Effector memory CD4-positive, alpha-beta T cell (primary cell): Measurements from ENCODE around the gene TUBB2B.

ENCODE experiments used
- DNase-seq, 3 donors: peaks; one replicate each; pipeline ENCODE4 v3.0.0-alpha.2; 2020
- H3K27ac ChIP-seq: 2 replicates; pipeline ENCODE4 v1.7.0; 2013; ENCODE audit warnings: mild to moderate bottlenecking, low read length, moderate library complexity; ENCODE audit not compliant: insufficient read depth, poor library complexity, severe bottlenecking
- H3K27me3 ChIP-seq: replicated peaks from 2 replicates; pipeline ENCODE4 v1.7.0; 2013; ENCODE audit warnings: mild to moderate bottlenecking, low read length; ENCODE audit not compliant: insufficient read depth, control insufficient read depth, poor library complexity, severe bottlenecking
- H3K36me3 ChIP-seq: 2 replicates; pipeline ENCODE4 v1.7.0; 2013; ENCODE audit warnings: mild to moderate bottlenecking, low read length, moderate library complexity; ENCODE audit not compliant: control insufficient read depth, insufficient read depth
- H3K4me1 ChIP-seq: 2 replicates; pipeline ENCODE4 v1.7.0; 2013; ENCODE audit warnings: low read length, mild to moderate bottlenecking; ENCODE audit not compliant: control insufficient read depth, insufficient read depth, poor library complexity, severe bottlenecking
- H3K4me3 ChIP-seq: 2 replicates; pipeline ENCODE4 v1.7.0; 2013; ENCODE audit warnings: low read length, low read depth, mild to moderate bottlenecking; ENCODE audit not compliant: insufficient read depth, poor library complexity, severe bottlenecking
- H3K9me3 ChIP-seq: 2 replicates; pipeline ENCODE4 v1.7.0; 2013; ENCODE audit warnings: mild to moderate bottlenecking, low read length, moderate library complexity; ENCODE audit not compliant: control insufficient read depth

Gene TUBB2B

GRCh38 chr6:3212261-3212660 is 15.2 kb downstream of the TUBB2B start:
- Histone ChIP-seq H3K27ac (no peak overlapping the region), H3K4me1 (peaks cover 5% of the 10 kb centered on the region)

DNA sequence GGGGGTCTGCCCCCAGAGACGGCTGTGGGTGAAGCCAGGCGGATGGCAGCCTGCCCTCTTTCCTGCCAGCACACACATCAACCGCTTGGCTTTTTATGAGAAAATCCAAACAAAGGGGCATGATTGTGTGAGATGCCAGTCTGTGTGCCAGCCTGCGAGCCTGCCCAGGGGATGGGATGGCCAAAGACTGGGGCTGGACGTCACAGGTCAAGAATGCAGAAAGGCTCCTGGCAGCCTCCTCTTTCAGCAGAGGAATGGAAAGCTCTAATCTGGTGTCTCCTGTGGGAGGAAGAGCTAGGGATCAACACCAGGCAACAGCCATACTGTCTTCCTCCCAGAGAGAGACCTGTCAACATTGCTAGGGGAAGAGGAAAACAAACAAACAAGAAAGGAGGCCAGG is 15.8 kb downstream of the TUBB2B start:
- no peak overlapping the region for H3K27ac ChIP-seq
- no peaks in the 10 kb centered on the region for H3K9me3 ChIP-seq
- no peak overlapping the region for H3K4me3 ChIP-seq
- H3K27me3 ChIP-seq = peaks cover 8% of the 10 kb centered on the region
- no peaks in the 10 kb centered on the region for H3K36me3 ChIP-seq
- DNase-seq = no peak
- peaks cover 5% of the 10 kb centered on the region for H3K4me1 ChIP-seq

More at GRCh38 chr6:3212261-3212660, 15.2 kb downstream of the TUBB2B start:
- no peak for DNase-seq
- no peaks in the 10 kb centered on the region for H3K9me3 ChIP-seq
- H3K36me3 ChIP-seq = no peaks in the 10 kb centered on the region
- peaks cover 8% of the 10 kb centered on the region for H3K27me3 ChIP-seq
- H3K4me3 ChIP-seq = no peak overlapping the region

GRCh38 chr6:3210024-3210610 is 17.3 kb downstream of the TUBB2B start:
- no peak overlapping the region for H3K4me3 ChIP-seq
- H3K9me3 ChIP-seq = no peaks in the 10 kb centered on the region
- H3K27me3 ChIP-seq = no peaks in the 10 kb centered on the region
- no peak overlapping the region for H3K27ac ChIP-seq
- no peaks in the 10 kb centered on the region for H3K36me3 ChIP-seq
- DNase-seq = no peak
- H3K4me1 ChIP-seq = peaks cover 5% of the 10 kb centered on the region

- no peak for DNase-seq
- Histone ChIP-seq H3K4me3 (no peak overlapping the region), H3K4me1 (peaks cover 5% of the 10 kb centered on the region), H3K27ac (no peak overlapping the region), H3K27me3 (no peaks in the 10 kb centered on the region), H3K36me3 (no peaks in the 10 kb centered on the region), H3K9me3 (no peaks in the 10 kb centered on the region)
Measured at GRCh38 chr6:3209114-3210023, 18.1 kb downstream of the TUBB2B start.

DNA sequence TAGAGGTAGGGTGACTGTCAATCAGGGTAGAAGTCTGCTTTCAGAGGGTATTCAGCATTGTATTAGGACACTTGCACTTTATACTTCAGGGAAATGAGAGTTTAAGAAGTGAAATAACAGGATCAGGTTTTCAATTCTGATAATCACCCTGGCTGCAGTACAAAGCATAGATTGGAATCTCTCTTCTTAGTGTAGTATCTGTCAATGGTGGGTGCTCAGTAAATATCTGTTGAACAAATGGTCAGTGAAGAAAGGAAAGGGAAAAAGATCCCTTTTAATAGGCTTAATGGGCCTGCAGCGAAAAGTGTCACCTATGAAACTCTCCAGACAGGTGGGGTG is 18.7 kb downstream of the TUBB2B start:
- Histone ChIP-seq H3K27me3 (no peaks in the 10 kb centered on the region), H3K9me3 (no peaks in the 10 kb centered on the region), H3K4me3 (no peak overlapping the region), H3K4me1 (peaks cover 5% of the 10 kb centered on the region), H3K36me3 (no peaks in the 10 kb centered on the region), H3K27ac (no peak overlapping the region)
- DNase-seq = no peak

DNA sequence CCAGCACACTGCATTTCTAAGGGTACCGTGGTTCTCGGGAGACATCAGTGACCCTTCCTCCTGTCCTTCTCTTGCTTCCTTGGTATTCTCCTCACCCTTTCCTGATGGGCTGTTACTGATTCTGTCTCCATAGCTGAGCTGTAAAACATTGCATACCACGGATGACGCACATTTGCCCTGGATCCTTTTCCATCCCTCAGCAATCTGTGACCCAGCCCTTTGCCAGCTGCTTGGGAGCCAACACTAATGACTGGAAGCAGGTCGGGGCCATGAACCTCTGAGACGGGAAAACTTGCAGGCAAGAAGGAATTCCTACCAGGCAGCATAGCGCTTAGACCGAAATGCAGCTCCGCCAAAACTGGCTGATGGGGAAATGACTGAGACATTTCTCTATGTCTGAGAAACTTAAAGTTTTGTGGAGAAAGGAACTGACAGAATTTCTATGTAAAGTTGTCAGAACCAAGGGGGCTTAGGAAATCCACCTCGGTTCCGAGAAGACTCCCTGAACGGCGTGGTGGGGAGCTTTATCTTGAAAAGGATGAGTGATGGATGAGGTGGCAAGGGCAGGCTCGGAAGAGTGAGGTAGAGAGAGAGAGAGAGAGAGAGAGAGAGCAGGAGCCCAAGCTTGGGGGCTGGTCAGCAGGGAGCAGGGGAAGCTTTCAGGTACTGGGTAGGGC is 19.2 kb downstream of the TUBB2B start:
- Histone ChIP-seq H3K27me3 (no peaks in the 10 kb centered on the region), H3K4me1 (peaks cover 5% of the 10 kb centered on the region), H3K9me3 (no peaks in the 10 kb centered on the region), H3K36me3 (no peaks in the 10 kb centered on the region), H3K27ac (no peak overlapping the region), H3K4me3 (no peak overlapping the region)
- no peak for DNase-seq

DNA sequence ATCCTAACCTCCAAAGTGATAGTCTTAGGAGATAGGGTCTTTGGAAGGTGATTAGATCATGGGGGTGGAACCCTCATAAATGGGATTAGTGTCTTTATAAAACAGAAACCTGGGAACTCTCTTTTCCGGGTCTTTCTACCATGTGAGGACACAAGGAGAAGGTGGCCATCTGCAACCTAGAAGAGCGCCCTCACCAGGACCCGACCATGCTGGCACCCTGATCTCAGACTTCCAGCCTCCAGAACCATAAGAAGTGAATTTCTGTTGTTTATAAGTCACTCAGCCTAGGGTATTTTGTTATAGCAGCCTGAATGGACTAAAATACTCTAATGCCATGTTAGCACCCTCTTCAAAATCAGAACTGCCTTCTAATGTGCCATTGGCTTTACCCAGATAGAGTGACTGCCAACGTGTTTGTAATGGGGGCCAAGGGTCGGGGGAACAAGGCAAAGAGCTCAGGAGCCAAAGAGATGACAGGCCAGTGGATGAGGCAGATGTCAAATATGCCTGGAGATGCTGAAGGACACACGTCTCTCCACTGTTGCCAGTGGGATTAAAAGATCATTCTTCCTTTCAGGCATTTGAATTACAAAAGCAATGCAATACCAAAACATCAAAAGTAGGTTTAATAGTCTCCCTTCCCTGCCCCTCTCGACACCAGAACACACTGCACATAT is 21.0 kb downstream of the TUBB2B start:
- H3K9me3 ChIP-seq = no peaks in the 10 kb centered on the region
- no peak overlapping the region for H3K4me3 ChIP-seq
- H3K36me3 ChIP-seq = no peaks in the 10 kb centered on the region
- H3K4me1 ChIP-seq = peaks cover 5% of the 10 kb centered on the region
- no peak for DNase-seq
- no peaks in the 10 kb centered on the region for H3K27me3 ChIP-seq
- no peak overlapping the region for H3K27ac ChIP-seq

GRCh38 chr6:3205913-3206312 is 21.5 kb downstream of the TUBB2B start:
- Histone ChIP-seq H3K4me3 (no peak overlapping the region), H3K4me1 (peaks cover 5% of the 10 kb centered on the region), H3K27me3 (no peaks in the 10 kb centered on the region), H3K27ac (no peak overlapping the region), H3K36me3 (no peaks in the 10 kb centered on the region), H3K9me3 (no peaks in the 10 kb centered on the region)
- DNase-seq = no peak

DNA sequence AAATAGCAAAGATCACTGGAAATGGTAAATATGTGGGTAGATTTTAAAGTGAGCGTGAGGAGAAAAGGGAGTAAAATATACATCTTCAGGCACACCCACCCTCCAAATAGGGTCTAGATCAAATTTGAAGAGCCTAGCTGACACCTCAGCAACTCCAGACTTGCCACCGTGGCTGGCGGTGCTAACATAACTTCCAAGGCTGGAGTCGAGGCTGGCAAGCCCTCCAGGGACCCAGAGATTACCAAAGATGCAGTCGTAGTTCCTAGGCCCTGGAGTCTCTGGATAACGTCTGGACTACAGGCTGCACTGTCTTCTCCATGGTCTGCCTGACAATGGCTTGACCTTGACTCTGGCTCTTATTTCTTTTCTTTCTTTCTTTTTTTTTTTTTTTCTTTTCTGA is 22.5 kb downstream of the TUBB2B start:
- Histone ChIP-seq H3K27me3 (no peaks in the 10 kb centered on the region), H3K27ac (no peak overlapping the region), H3K4me3 (no peak overlapping the region), H3K4me1 (peaks cover 5% of the 10 kb centered on the region), H3K36me3 (no peaks in the 10 kb centered on the region), H3K9me3 (no peaks in the 10 kb centered on the region)
- no peak for DNase-seq
